Measurements from ENCODE around the gene TMPRSS3.
A peak's percentile ranks its signal among the peaks of the same experiment; 100 is the strongest.

The TMPRSS3 gene

DNA sequence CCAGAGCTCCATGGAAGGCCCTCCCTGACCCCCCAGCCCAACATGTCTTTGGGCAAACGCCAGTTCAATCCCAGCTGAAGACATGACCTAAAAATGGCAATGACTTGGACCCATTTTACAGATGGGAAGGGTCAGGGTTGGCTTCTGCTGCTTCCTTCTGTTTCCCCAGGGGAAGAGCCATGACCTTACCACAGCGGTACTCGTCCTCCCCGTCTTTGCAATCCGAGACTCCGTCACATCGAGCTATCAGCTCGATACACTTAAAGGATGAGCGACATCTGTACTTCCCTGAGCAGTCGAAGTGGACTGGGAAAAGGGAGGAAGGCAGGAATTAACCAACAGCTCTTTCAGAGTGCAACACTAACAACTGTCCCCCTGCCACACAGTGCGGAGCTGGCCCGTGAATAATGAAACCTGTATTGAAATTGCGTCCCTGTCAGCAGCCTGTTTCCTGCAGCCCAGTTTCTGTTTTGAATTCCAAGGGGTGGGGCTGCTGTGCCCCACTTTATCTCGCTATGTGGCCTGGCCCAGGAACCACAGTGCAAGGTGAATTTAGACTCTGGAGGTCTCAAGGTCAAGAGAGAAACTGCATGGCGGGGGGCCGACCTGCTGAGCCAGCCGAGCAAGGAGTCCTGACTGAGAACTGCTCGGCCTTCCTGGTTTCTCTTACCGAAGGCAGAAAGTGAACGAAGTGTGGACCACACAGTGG, 7.0 kb downstream of the TMPRSS3 start:
- DNase-seq (ENCODE audit: low read depth): no peak

DNA sequence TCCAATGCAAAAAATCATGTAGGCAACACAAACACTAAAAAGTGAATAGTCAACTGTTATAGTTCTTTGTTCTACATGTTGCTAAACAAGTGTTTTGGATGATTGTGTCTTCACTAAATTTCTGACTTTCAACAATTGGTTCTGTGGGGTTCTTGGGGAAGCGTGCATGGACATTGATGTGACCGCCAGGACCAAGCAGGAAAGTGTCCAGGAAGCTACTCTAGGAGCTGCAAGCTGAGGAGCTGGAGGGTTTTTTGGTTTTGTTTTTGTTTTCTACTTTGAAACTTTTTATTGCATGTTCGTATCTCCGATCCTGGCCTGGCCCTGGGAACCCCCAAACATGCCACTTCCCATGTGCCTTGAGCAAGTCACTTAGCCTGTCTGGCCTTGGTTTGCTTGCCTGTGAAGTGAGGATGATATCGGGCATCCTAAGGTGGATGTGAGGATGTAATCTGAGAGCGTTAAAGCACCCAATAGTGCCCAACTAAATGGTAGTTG, 8.0 kb downstream of the TMPRSS3 start:
- no peak for DNase-seq (ENCODE audit: low read depth)

DNA sequence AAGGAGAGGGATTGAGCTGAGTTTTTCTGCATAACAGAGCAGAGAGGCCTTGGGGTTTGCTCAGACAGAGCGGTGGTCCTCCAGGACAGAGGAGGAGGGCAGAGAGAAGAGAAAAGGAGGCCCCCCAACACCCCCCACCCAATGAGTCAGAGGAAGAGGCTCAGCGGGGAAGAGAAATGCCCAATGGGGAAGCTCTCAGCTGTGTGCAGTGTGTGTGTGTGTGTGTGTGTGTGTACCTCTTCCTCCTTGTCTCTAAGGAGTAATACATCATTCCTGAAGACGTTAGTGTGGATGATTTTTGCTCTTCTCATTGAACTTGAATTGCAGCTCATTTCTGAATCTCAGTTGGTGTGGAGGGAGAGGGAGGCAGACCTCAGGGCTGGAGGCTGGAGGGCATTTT, 8.7 kb downstream of the TMPRSS3 start:
- DNase-seq (ENCODE audit: low read depth): no peak

DNA sequence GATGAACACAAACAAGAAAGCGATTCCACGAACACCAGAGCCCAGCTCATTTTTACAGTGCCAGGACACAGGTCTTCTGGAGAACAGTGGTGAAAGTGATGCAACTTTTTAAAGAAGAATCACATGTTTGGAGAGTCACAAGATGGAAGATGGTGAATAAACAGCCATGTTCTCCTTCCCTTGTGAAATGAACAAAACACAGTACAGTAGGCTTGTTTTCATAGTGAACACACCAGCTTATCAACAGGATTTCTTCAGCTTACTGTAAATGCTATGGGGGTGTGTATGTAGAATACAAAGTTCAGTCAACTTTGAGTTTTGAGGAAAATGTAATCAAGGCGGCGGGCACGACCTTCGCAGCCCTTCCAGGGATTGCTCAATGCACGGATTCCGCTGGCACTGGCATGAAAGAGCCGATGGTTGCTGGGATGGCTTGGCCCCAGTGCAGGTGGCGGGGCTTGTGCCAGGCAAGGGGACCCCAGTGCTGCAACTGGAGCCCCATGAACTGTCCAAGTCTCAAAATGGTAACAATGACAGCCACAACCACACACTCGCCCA, 9.7 kb downstream of the TMPRSS3 start:
- DNase-seq (ENCODE audit: low read depth): no peak

DNA sequence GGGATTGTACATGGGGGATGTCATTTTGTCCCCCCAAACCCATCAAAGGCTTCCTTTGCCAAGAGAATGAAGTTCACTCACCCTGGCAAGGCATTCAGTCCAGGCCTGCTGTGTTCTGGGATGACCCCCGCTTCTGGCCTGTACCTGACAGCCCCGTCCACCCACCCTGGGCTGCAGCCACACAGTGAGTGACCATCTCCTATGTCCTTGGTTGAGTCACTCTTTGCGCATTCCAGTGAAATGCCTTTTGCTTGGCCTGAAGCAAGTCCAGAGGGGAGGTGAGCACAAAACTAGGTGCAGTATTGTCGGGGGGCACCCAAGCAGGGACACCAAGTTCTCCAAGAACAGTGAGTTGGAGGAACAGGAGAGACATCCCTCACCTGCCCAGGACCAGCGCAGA, 10.2 kb downstream of the TMPRSS3 start:
- DNase-seq (ENCODE audit: low read depth): no peak

DNA sequence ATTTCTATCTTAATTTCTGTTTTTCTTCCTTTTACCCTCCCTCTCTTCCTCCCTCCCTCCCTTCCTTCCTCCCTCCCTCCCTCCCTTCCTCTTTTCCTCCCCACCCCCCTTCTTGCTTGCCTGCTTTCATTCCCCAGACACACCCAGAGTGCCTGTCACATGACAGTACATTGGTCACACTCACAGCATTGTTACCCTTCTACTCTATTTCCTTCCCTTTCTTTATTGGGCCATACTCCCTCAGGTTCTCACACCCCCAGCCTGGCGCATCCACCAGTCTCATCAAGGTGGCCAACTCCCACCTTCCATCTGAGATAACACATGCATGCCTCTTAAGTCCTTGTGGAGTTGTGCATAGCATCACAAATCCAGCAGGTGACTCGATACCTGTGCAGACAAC, 10.9 kb downstream of the TMPRSS3 start:
- DNase-seq (ENCODE audit: low read depth): no peak

DNA sequence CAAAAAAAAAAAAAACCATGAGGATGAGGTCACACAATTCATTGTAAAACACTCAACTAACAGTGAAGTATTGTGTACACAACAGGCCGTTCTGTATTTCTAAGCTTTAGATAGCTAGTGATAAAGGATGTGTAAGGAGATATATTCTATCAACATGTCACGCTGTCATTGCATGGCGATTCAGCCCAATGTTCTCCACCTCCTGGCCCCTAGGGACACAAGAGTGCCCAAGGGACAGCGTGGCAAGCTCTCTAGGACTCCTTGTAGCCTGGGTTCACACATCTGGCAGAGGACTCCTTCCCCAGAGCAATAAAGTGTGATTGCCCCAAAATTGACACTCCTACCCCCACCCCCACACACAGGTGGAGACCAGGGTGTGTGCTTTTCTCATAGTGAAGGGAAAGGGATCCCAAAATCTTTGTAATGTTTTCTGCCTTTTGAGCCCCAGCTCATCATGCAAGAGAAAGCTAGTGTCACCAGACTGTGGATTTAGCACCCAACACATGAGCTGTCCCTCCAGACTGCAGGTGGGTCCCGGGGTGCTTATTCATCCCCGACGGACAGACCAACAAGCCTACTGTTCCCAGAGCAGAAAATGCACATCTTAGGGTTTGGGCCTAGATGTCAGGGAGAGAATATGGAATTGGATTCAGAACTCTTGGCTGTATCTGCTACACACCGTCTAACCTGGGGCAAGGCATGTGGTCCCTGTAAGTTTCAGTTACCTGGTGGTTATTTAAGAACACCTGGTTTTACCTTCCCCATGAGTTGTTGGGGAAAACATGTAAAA, 11.5 kb downstream of the TMPRSS3 start:
- no peak for DNase-seq (ENCODE audit: low read depth)

DNA sequence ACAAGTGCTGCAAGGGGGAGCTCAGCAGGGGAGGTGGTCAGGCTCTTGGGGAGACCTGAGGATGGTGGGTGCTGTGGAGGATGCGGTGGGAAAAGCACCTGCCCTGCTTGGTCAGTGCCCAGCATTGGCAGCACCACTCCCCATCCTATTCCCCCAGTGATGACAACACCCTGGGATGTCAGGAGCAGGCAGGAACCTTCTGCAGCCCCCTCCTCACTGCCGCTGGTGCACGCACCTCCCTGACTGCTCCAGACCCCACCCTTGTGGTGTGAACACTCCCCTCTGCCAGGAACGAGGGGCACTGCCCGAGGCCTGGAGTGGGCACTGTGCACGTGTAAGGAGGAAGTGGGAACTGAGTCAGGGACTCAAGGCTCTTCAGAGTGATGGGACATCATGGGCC, 12.5 kb downstream of the TMPRSS3 start:
- no peak for DNase-seq (ENCODE audit: low read depth)

DNA sequence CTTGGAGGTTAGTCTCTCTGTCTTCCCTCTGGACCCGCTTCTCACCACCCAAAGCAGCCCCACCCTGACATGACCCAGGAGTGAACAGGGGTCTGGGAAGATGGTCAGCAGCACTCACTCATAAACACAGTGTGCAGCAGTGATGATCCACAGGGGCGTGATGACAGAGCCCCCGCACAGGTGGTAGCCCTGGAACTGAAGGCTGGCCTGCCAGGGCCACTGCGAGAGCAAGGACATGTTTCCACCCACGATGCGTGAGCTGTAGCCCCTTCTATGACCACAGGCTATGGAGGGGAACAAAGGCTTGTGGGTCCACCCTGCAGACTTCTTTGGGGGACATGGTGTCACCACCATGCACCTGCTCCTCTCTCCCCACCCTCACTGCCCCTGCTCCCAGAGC, 12.9 kb downstream of the TMPRSS3 start:
- no peak for DNase-seq (ENCODE audit: low read depth)

DNA sequence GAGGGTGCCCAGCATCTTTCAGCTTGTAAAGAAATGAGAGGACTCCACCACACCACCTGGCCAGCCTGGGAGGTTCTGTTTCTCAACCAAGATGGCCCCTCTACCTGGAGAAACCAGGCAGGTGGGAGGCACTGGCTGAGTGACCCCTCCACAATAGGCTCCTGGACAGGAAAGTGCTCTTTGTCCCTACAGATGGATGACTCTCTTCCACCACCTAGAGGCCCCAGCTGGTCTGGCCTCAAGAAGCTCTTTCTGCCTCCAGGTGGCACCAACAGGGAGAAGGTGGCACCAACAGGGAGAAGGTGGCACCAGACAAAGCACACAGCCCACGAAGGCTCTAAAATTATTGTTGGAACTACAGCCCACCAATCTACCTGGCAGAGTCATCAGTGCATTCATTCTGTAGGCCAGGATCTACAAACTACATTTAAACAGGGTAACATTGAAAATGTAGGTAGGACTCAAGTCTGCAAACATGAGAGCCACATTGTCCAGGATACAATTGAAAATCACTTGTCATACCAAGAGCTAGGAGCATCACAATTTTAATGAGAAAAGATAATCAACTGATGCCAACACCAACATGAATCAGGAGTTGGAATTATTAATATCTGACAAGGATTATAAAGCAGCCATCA, 14.4 kb downstream of the TMPRSS3 start:
- peak; percentile 12 for DNase-seq (ENCODE audit: low read depth)

DNA sequence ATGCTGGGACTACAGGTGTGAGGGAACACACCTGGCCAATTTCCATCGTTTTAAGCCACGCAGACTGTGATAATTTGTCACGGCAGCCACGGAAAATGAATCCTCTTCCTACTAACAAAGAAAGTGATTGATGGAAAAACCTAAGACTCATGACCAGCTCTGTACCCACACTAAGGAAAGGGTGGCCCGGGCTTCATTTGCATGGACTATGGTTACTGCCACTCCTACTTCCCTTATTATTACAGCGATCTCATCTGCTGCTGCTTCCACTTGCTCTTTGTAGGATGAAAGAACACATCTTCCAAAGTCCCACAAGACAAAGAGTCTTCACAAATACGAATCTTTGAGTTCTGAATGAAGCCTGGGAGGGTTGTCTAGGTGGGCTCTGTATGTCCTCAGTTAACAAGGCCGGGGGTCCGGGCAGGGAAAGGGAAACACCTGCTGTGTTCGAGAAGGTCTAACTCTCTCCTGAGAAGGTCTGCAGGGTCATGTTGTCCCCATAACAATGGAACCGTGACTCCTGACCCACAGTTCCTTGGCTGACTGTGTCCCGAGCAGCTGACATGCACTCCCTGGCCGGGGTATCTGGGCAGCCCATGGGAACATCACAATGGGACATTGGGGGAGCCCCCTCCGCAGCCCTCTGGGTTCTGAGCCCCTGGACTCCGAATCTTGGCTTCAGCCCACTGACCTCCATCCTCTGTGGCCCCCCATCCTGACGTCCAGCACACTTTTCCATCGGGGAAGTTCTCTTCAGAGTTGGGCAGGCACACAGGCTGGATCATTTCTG, 16.2 kb downstream of the TMPRSS3 start:
- DNase-seq (ENCODE audit: low read depth): no peak

DNA sequence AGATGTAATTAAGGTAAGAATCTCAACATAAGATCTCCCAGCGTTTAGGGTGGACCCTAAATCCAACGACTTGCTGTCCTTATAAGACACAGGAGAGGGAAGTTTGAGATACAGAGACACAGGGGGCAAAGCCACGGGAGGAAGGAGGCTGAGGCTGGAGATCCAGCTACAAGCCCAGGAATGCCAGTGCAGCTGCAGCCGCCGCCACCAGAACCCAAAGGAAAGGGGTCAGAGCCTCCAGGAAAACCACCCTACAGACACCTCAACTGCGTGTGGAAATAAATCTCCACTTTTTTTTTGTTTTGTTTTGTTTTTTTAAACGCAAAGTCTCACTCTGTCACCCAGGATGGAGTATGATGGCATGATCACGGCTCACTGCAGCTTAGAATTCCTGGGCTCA, 17.4 kb downstream of the TMPRSS3 start:
- no peak for DNase-seq (ENCODE audit: low read depth)

DNA sequence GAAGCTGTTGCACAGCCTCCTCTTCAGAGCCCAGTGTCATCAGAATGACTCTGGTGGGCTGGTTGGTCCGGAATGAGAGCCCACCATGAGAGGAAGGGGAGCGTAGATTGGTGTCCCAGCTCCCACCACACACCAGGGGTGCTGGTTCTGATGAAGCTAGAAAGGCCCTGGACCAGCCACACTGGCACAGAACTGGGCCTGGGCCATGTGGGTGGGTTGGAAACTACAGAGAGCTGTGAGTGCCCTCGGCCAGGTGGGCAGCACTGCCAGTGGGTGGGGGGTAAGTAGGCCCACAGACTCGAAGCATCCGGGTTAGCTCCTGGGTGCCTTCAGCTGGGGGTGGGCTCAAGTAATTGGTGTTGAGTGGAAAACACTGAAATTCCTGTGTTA, 17.9 kb downstream of the TMPRSS3 start:
- no peak for DNase-seq (ENCODE audit: low read depth)

DNA sequence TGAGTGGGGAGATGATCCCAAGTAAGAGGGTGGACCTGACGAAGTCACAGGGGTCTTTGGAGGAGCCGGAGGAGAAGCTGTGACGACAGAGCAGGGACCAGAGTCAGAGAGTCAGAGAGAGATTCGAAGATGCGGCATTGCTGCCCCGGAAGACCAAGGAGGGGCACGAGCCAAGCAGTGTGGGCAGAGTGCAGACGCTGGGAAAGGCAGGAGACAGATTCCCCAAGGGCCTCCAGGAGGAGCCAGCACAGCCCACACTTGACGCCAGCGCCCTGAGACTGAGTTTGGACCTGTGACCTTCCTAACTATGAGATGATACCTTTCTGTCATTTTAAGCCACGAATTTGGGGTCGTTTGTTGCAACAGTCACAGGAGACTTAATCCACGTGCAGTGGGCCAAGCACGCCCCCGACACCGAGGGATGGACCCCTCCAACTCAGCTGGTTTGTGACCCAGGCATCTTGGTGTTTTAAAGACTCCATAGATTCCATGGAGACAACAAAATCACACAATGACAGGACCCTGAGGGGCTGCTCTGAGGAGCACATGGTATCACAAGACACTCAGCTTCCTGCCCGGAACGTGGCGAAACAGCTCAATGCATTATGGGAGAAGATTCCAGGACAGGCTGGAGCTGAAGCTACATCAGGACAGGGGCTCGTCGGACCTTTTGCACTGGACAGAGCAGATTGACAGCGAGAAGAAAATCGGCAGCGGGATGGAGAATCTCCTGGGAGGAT, 18.5 kb downstream of the TMPRSS3 start:
- DNase-seq (ENCODE audit: low read depth): no peak

DNA sequence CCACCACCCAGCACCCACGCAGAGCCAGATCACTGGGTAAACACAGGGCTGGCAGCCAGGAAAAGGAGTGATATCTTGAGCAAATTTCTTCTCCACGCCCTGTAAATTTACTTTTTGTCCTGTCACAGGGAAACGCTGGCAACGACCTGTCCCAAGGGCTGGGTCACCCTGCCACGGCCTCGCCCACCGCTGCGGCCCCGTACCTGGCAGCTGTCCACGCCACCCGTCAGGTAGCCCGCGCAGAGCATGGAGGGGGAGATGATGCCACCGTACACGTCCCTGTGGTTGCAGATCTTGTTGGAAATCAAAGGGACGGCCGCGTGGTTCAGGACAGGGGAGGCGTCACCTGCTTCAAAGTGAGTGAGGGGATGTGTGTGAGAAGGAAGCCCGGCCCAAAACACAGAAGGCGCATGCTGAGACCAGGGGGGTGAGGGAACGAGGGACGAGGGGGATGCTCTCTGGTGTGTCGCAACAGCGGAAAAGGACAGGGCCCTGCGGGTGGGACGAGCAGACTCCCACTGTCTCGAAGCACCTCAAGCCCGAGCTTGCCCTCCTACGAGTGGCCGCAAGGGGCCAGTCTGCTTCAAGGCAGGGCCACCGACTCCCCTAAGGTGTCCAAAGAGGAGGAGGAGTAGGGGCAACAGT, 19.4 kb downstream of the TMPRSS3 start:
- no peak for DNase-seq (ENCODE audit: low read depth)

DNA sequence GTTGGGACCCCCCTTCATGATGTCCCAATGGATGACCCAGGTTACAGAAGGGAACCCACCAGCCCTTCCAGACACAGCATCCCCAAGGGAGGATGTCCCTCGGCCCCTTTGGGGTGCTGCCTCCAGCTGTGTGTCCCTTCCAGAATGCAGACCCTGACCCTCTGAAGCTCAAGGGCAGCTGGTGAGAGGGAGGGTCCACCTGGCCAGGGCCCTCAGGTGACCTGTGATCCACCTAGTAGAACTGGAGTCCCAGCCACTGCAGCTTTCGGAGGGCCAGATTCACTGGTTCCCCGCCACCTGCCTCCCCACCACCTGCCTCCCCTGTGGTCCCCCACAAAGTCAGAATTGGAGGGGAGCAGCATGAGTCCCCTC, 19.9 kb downstream of the TMPRSS3 start:
- DNase-seq (ENCODE audit: low read depth): no peak

DNA sequence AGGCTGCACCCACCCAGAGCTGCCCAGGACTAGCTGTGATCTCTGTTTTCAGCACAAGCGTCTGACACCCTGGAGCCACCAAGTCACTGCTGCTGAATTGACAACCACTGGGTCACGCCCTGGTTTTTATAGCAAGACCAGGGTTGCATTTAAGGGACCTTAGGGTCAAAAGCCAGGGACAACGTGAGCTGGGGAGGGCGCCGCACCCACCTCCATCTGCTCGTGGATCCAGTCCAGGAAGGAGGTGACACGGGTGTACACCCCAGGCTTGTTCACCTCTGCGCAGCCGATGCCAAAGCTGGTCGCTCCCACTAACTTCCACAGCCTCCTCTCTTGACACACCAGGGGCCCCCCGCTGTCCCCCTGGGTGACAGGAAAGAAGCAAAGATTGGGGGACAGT, 20.3 kb downstream of the TMPRSS3 start:
- DNase-seq (ENCODE audit: low read depth): no peak

DNA sequence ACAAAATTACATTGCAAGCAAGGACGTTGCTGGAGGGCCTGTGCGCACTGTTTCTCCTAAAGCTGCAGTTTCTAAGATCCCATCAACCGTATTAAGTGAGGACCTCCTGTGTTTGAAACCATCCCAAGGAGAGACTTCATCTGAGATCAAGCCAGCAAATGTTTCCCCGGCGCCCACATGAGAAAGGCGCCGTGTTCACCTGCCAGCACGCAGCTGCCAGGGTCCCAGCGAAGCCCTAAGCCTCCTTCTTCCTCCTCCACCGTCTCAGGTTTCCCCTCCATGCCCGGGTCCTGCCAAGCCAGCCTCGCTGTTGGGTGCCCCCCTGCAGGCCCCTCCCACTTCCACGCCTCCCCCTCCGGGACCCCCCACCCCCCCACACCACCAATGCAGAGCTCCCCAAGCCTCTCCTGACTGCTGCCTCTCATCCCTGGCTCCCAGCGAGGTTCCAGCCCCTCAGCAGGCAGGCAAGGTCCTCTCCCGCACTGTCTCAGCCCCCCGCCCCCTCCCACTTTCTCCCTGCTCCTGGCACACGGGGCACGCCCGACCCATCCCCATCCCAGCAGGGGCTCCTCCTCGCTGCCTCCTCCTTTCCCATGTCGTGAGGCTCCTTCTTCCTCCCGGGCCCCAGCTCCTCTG, 20.9 kb downstream of the TMPRSS3 start:
- no peak for DNase-seq (ENCODE audit: low read depth)

DNA sequence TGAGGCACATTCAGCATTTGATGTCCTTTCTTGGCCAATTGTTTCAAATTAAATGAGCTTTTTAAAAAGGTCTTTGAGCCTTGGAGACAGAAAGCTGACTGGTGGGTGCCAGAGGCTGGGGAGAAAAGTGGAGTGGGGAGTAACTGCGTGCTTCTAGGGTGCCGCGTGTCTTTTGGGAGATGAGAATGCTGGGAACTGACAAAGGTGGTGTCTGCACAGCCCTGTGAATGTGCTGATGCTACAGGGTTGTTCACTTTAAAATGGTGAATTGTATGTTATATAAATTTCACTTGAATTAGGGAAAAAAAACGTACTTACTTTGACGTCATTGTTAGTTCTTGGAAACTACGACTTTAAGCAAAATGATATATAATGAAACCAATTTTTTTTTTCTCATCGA, 21.4 kb downstream of the TMPRSS3 start:
- no peak for DNase-seq (ENCODE audit: low read depth)

DNA sequence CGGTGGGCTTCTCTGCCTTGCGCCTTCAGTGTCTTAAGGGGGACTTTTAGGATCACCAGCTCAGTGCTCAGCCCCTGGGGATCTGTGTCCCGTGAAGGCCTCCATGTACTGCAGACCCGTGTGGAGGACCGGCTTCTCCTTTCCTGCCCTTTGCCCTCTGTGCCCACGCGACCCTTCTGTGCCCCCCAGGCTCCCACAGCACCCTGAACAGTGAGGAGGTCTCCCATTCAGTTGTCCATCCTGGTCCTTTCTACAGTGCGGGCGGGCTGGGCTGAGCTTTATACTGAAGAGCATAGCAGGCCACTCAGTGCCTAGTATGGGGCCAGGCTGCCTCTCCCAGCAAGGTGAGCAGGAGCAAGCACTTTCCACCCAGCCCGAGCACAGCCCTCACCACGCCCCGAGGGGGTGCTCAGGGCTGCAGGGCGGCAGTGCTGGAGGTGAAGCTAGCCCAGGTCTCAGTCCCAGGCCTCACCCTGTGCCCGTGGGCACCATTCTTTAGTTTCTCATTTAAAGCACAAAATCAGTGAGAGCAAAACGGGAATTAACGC, 21.9 kb downstream of the TMPRSS3 start:
- no peak for DNase-seq (ENCODE audit: low read depth)
